Subcutaneous abdominal adipose tissue (tissue), 5 donors: ENCODE data around the gene CRTAC1.

Experiments
- H3K27ac ChIP-seq: one replicate; pipeline ENCODE4 v1.7.0; 2013; ENCODE audit warnings: low read depth, mild to moderate bottlenecking, inconsistent platforms, low read length, moderate library complexity
- H3K27me3 ChIP-seq, 5 donors: one replicate each; pipeline ENCODE4 v1.7.0; 2013; ENCODE audit warnings: low read length in 5 of 5, inconsistent platforms in 1 of 5; ENCODE audit not compliant: control insufficient read depth in 5 of 5, insufficient read depth in 4 of 5
- H3K36me3 ChIP-seq, 5 donors: one replicate each; pipeline ENCODE4 v1.7.0; 2013; ENCODE audit warnings: low read length in 5 of 5; ENCODE audit not compliant: control insufficient read depth in 5 of 5, insufficient read depth in 5 of 5
- H3K4me1 ChIP-seq, 5 donors: one replicate each; pipeline ENCODE4 v1.7.0; 2013; ENCODE audit warnings: low read length in 5 of 5, mild to moderate bottlenecking in 3 of 5, moderate library complexity in 1 of 5; ENCODE audit not compliant: control insufficient read depth in 5 of 5, insufficient read depth in 5 of 5
- H3K4me3 ChIP-seq, 5 donors: one replicate each; pipeline ENCODE4 v1.7.0; 2013; ENCODE audit warnings: low read length in 5 of 5, low read depth in 1 of 5
- H3K9ac ChIP-seq, 5 donors: one replicate each; pipeline ENCODE4 v1.7.0; 2013; ENCODE audit warnings: low read length in 5 of 5, mild to moderate bottlenecking in 4 of 5, moderate library complexity in 3 of 5
- H3K9me3 ChIP-seq, 5 donors: one replicate each; pipeline ENCODE4 v1.7.0; 2013; ENCODE audit warnings: low read length in 5 of 5; ENCODE audit not compliant: control insufficient read depth in 5 of 5
- donor health status: healthy.
- donor health status: healthy.
- donor health status: healthy.
- donor health status: healthy.
- donor health status: healthy.

CRTAC1 gene

DNA sequence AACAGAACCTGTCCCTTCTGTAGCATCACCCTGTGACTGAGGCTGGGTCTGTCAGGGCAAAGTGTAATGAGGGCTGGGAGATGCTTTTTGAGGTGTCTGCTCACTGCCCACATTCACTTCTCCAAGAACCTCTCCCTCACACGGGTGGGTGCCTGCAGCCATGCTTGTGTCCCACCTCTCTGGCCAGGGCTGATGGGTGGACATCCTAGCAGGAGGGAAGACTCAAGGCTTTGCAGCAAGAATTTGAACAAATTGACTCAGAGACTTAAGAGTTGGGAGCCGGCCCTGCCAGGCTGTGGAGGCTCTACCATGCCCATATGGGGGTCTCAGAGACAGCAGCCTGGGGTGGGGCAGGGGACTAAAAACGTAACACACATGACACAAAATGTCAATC, 147.3 kb downstream of the CRTAC1 start:
- Histone ChIP-seq H3K36me3 (no peaks in the 10 kb centered on the region), H3K27me3 (peaks cover 0 to 9% (median 3%) of the 10 kb centered on the region in 5 donors), H3K4me3 (no peak overlapping the region), H3K9ac (no peak overlapping the region), H3K4me1 (no peaks in the 10 kb centered on the region), H3K27ac (no peak overlapping the region), H3K9me3 (no peaks in the 10 kb centered on the region)

DNA sequence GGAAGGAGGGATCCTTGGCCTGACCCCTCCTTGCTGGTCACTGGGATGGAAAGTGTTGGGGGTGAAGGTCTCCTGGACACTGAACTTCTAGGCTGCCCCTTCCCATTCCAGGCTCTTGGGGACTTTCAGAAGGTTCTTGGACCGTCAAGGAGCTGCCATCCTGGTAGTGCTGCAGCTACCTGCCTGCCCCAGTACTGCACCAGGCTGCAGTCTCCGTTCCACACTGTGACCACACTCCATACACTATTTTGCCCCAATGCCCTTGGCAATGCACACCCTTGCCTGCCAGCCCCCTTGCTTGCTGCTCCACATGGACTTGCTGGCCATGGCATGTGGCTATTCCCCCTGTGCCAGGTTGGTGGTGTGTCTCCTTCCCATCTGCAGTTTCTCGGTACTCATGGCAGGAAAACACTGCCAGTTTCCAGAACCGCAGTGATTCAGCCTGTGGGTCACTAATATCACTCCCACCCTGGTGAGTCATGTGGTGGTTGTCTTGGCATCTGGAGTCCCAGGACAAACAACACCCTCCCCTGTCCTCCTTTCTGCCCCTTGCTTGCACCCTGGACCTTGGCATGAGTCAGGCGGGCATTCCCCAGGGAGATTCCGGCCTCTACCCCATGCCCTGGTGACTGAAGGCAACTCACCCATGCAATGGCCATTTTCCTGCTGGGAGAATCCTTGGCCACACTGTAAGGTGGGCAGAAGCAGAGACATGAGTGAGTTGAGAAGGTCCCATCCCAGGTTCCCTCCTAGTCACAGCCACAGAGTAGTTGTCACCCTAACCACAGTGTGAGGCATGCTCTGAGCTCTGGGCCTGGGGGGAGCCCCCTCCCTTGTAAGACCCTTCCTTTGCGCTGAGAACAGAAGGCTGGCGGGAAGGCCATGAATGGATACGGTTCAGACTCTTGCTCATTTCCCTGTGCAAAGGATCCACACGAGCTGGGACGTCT, 148.0 kb downstream of the CRTAC1 start:
- peaks cover 0 to 9% (median under 1%) of the 10 kb centered on the region in 5 donors for H3K27me3 ChIP-seq
- H3K9ac ChIP-seq, result no peak overlapping the region
- no peaks in the 10 kb centered on the region for H3K4me1 ChIP-seq
- no peaks in the 10 kb centered on the region for H3K36me3 ChIP-seq
- no peak overlapping the region for H3K4me3 ChIP-seq
- no peaks in the 10 kb centered on the region for H3K9me3 ChIP-seq
- H3K27ac ChIP-seq, result no peak overlapping the region

DNA sequence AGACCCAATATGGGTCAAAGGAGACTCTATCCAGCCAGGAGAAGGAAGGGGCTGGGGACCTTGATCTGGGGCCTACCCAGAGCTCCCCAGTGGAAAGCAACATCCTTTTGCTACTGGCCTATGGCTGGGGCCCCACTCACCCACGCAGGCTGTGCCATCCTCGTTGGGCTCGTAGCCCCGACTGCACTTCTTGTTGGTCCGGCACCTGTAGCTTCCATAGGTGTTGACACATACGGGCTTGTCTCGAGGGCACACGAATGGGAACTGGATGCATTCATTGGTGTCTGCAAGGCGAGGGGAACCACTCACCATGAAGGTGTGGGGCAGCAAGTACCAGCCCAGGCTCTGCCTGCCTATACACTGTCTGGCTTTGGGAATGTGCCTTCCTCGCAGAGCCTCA, 150.3 kb downstream of the CRTAC1 start:
- no peaks in the 10 kb centered on the region for H3K4me1 ChIP-seq

DNA sequence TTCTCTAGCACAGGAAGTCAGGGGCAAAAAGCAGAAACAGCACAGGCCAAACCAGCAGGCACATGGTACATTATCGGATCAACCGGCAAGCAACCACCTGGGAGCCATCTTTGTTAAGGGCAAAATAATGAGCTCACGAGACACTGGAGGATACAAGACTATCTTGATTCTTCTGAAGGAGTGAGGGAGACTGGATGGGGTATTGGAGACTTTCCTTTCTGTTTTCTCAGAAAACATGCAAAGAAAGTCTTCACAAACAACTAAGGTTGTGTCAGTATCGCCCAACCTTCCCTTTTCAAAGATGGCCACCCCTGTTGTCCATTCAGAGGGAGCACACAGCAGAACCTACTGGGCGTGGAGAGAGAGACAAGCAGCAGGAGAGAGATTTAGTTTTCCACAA, 151.2 kb downstream of the CRTAC1 start:
- Histone ChIP-seq H3K27ac (no peak overlapping the region), H3K9ac (no peak overlapping the region), H3K4me1 (no peaks in the 10 kb centered on the region), H3K4me3 (no peak overlapping the region), H3K9me3 (no peaks in the 10 kb centered on the region), H3K27me3 (peaks cover 0 to 14% (median 0%) of the 10 kb centered on the region in 5 donors), H3K36me3 (no peaks in the 10 kb centered on the region)

More for the DNA sequence above, 150.3 kb downstream of the CRTAC1 start:
- H3K9ac ChIP-seq, result no peak overlapping the region
- no peak overlapping the region for H3K27ac ChIP-seq
- no peak overlapping the region for H3K4me3 ChIP-seq
- no peaks in the 10 kb centered on the region for H3K9me3 ChIP-seq
- H3K36me3 ChIP-seq, result no peaks in the 10 kb centered on the region
- H3K27me3 ChIP-seq, result peaks cover 0 to 9% (median 0%) of the 10 kb centered on the region in 5 donors

DNA sequence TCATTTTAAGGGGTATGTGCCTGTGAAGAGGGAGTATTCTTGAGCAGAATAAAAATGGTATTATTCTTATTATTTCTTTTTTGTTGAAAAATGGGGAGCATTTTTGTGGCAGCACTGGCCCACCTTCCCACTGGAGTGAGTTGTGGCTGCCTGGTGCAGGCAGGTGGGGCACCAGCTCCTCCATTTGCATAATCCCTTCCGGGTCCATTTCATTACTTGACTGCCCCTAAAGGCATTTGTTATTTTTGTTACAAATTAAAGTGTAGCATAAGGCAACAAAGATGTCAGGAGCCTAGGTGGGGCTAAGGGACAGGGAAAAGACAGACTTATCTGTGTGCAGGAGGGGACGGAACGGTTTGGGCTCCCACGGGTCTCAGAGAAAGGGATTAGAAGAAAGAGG, 154.0 kb downstream of the CRTAC1 start:
- peaks cover 0 to 11% (median 0%) of the 10 kb centered on the region in 5 donors for H3K27me3 ChIP-seq
- no peaks in the 10 kb centered on the region for H3K9me3 ChIP-seq
- H3K4me1 ChIP-seq, result peaks cover 0 to 4% (median 0%) of the 10 kb centered on the region in 5 donors
- no peak overlapping the region for H3K27ac ChIP-seq
- no peak overlapping the region for H3K9ac ChIP-seq
- H3K4me3 ChIP-seq, result no peak overlapping the region
- no peaks in the 10 kb centered on the region for H3K36me3 ChIP-seq

DNA sequence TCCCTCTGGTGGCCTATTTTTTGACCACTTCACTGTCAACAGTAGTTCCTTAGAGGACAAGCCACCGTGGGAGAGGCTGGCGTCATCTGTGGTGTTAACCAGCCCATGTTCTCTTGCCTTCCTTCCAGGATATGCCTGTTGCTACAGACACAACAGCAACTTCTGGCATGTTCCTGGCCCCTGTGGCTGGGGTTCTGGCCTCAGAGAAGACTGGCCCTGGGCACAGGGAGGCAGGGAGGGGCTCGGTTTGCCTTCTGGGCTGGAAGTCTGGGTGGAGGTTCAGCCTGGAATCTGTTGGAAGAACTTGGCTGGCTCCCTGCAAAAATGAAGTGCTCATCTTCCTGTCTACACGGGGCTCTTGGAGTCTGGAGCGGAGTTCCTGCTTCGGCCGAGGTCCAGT, 155.0 kb downstream of the CRTAC1 start:
- Histone ChIP-seq H3K27me3 (peaks cover 0 to 12% (median 0%) of the 10 kb centered on the region in 5 donors), H3K9me3 (no peaks in the 10 kb centered on the region), H3K36me3 (no peaks in the 10 kb centered on the region), H3K27ac (no peak overlapping the region), H3K9ac (no peak overlapping the region), H3K4me1 (peaks cover 0 to 4% (median 0%) of the 10 kb centered on the region in 5 donors), H3K4me3 (no peak overlapping the region)

DNA sequence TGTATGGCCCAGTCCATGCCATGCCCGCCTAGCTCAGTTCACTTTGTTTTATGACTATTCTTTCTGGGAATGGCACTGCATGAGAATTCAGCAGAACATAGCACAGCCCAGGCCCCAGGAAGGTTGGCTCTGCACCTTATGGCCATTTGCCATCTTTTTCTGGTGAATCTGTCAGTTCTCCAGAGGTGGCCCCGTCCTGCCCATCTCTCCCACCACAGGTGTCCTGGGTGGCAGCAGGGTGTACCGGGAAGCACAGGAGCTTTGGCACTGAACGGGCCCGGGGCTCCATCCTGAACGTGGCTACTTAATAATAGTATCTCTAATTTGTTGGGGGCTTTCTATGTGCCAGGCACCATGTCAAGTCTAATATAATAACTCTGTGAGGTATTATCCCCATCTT, 156.1 kb downstream of the CRTAC1 start:
- H3K27me3 ChIP-seq, result peaks cover 0 to 12% (median 0%) of the 10 kb centered on the region in 5 donors
- H3K9ac ChIP-seq, result no peak overlapping the region
- no peak overlapping the region for H3K4me3 ChIP-seq
- no peaks in the 10 kb centered on the region for H3K9me3 ChIP-seq
- H3K4me1 ChIP-seq, result peaks cover 0 to 8% (median 2%) of the 10 kb centered on the region in 5 donors
- H3K36me3 ChIP-seq, result no peaks in the 10 kb centered on the region
- H3K27ac ChIP-seq, result no peak overlapping the region

DNA sequence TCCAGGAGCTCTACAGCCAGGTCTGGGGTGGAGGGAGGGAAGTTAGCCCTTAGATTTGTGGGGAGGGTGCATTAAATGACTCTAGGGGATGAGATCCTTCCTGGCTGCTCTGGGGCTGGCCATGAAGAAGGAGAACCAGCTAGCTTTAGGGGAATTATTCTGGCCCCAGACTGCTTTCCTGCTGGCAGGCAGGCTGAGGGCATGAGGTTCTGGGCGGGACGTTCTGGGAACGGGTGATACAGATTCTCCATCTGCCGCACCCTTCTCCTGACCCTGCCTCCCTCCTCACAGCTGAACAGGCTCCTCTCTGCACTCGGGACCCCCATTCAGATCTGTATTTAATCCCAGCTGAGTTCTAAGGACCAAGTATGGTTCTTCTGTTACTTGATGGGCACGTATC, 156.9 kb downstream of the CRTAC1 start:
- H3K36me3 ChIP-seq, result no peaks in the 10 kb centered on the region
- peaks cover 0 to 12% (median 0%) of the 10 kb centered on the region in 5 donors for H3K27me3 ChIP-seq
- H3K9me3 ChIP-seq, result no peaks in the 10 kb centered on the region
- no peak overlapping the region for H3K9ac ChIP-seq
- H3K4me3 ChIP-seq, result no peak overlapping the region
- H3K4me1 ChIP-seq, result peaks cover 3 to 15% (median 8%) of the 10 kb centered on the region in 5 donors
- H3K27ac ChIP-seq, result no peak overlapping the region

DNA sequence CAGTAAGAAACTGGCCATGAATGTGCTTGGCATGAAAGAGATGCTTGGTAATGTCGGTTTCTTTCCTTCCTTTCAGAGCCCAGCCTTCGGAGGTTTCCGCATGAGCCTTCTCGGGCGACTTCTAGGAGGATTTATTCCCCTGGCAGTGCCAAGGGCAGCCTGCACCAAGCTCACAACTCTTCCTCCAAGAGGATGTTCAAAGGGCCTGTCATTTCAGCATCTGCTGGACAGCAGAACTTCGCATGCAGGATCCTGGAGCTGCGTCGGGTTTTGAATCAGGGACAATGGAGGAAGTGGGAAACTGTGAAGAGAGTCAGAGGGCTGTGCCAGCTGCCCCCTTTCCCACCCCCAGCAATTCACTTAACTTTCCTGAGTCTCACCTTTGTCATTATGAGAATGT, 159.4 kb downstream of the CRTAC1 start:
- peaks cover 0 to 20% (median 6%) of the 10 kb centered on the region in 5 donors for H3K27me3 ChIP-seq
- H3K4me3 ChIP-seq, result no peak overlapping the region
- no peak overlapping the region for H3K9ac ChIP-seq
- no peaks in the 10 kb centered on the region for H3K36me3 ChIP-seq
- no peak overlapping the region for H3K27ac ChIP-seq
- no peaks in the 10 kb centered on the region for H3K9me3 ChIP-seq
- peaks cover 3 to 15% (median 9%) of the 10 kb centered on the region in 5 donors for H3K4me1 ChIP-seq
